Stimulated activated CD8-positive, alpha-beta memory T cell treated with anti-CD3 and anti-CD28 coated beads, Interleukin-12 subunit alpha, Interleukin-12 subunit beta, amount 100 ng/mL, for 24 hours (primary cell): ENCODE data around the gene FRMPD2.
"Not testable (repeated sequence)": the region's sequence is repeated elsewhere in the genome, so short reads cannot be mapped to it uniquely, and the experiment has no call there.

Experiments
- DNase-seq: peaks from one replicate; pipeline ENCODE4 v3.0.0-alpha.2; 2020; ENCODE audit errors: extremely low read depth

FRMPD2 gene

DNA sequence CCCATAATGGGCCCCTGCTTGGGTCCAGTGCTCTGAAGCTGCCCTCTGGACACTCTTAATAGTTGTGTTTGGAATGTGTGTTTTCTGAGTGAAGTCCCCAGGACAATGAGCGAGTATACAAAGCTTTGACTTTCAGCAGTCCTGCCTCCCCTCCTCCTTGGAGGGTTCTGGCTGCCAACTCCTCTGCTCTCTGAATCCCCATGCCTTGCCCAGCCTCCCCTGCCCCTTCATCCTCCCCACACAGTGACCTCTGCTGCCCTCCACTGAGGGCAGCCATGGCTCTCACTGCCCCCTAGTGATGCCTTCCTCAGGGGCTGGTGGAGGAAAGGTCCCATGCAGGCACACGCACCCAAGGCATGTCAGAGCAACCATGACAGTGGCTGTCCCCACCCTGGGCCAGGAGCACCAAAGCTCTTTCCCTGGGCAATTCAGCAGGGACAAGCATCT is 40.9 kb downstream of the FRMPD2 start:
- no peak for DNase-seq

DNA sequence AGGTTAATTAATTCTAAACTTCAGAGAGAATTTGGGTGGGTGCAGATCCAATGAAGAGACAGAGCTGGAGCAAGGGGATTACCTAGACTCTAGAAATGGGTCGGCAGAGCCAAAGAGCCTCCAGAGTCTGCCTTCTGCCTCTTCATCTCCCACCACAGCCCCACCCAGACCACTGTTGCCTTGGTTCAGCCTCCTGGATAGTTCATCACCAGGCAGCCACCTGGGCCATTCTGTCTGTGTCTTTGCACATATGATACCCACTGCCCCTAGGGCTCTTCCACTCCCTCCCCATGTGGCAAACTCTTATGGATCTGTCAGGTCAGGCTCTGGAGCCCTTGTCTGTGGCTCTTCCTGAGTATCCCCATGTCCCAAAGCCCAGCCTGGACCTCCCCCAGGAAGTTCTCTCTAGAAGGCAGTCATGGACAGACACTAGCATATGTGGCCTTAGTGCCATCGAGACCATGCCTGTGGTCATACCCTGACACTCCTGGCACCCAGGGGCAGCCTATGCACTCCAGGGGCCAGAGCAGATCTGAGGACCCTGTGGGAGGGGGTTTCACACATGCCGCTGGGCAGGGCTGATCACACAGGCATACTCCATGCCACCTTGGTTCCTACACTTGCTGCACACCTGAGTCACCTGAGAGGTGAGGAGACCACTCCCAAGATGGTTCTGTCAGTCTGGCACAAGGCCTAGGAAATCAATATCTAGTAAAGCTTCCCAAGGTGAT is 41.6 kb downstream of the FRMPD2 start:
- DNase-seq, result no peak

DNA sequence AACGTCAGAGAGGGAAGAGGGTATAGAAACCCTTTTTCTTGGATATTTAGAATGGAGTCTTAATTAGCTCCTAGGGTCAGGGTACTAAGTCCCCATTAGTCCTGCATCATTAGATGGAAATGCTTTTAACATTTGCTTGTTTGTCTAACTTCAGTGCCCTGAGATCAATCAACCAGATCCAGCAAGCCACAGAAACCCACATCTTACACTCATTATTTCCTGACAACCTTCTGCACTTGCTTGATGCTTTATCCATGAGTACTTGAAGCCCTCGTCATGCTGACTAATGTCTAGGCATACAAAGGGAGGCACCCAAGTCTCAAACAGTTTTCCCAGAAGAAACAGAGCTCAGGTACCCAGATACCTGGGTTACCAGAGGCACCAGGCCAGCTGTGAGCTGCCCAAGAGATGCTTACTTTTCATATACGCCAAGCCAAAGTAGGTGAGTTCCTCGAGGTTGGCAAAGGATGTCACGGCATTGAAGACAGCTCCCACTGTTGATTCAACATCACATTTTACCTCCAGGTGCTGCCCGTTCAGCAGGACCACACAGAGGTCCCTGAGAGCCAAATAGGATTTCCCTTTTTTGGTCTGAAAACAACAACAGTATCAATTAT is 42.7 kb downstream of the FRMPD2 start:
- no peak for DNase-seq

DNA sequence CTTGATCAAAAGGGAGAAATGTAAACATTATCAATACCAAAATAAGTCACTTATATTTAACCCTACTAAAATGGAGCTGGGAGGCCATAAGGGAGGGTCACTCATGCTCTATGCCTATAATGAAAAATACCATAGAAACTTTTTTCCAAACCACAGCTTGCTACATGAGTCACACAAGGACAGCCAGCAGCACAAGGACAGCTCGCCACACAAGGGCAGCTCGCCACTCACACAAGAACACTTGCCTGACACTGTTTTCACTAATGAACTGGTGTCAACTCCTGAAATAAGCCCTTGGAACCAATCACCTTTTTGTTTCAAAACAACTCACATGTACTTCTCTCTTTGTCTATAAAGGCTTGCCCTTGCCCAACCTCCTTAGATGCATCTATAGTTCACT is 43.3 kb downstream of the FRMPD2 start:
- no peak for DNase-seq

DNA sequence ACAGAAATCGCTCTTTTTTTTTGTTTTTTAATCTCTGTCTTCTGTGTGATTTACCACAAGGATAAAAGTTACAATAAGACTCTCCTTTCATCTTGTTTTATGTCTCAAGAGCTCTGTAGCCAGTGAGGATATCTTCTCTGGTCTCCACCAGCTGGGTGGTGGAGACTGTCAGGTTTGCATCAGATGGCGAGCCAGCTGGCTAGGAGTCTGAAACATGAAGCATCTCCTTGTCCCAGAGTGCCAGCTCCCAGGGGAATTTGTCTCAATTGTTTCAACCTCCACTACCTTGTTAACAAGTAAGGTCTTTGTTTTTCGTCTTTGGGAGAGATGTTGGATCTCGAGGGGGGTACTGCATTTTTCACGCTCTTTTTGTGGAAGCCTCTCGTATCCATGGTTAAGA is 47.3 kb downstream of the FRMPD2 start:
- no peak for DNase-seq

DNA sequence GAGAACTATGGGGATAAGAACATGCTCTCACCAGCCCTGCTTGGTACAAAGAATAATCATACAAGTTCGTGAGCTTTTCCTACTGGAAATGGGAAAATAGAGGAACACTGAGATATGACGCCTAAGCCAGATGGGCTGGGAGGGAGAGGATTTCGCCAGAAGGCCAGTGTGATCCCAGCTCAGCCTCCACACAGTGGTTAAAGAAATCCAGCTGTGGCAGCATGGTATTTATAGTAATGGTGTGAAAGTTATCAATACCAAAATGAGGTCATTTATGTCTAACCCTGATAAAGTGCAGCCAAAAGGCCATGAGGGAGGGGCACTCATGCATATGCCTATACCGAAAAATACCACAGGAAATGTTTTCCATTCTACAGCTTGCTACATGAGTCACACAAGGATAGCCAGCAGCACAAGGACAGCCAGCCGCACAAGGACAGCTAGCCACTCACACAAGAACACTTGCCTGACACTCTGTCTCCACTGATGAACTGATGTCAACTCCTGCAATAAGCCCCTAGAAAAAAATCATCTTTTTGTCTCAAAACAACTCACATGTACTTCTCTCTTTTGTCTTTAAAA is 49.4 kb downstream of the FRMPD2 start:
- DNase-seq, result no peak

DNA sequence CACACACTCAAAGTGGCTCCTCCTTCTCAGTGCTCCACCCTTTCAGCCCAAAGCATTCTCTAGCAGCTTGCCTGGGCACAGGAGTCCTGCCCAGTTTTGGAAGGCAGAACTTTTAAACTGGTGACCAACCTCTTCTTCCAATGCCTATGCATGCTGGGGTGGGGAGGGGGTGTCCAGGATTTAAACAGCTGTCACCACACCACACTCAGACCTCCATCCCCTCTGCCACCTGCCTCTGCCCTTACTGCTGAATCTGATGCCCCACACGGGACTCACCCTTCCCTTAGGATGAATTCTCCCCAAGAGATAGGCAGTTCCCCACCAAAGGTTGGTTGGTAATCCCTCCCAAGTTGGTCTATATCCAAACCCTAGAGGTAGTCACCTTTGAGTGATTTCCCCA is 50.2 kb downstream of the FRMPD2 start:
- no peak for DNase-seq

DNA sequence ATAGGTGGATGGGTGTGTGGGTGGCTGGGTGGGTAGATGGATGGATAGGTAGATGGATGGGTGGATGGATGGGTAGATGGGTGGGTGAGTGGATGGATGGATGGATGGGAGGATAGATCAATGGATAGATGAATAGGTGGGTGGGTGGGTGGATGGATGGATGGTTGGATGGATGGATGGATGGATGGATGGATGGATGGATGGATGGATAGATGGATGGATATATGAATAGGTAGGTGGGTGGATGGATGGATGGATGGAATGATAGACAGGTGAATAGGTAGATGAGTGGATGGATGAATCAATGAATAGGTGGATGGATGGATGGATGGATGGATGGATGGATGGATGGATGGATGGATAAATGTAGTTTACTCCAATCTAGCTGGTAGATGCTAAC is 52.7 kb downstream of the FRMPD2 start:
- no peak for DNase-seq

DNA sequence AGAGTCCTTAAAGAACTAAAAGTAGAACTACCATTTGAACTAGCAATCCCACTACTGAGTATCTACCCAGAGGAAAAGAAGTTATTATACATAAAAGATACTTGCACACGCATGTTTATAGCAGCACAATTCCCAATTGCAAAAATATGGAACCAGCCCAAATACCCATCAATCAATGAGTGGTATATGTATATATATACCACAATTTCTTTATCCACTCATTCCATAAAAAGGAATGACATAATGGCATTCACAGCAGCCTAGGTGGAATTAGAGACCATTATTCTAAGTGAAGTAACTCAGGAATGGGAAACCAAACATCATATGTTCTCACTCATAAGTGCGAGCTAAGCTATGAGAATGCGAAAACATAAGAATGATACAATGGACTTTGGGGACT is 53.5 kb downstream of the FRMPD2 start:
- DNase-seq, result not testable (repeated sequence)

DNA sequence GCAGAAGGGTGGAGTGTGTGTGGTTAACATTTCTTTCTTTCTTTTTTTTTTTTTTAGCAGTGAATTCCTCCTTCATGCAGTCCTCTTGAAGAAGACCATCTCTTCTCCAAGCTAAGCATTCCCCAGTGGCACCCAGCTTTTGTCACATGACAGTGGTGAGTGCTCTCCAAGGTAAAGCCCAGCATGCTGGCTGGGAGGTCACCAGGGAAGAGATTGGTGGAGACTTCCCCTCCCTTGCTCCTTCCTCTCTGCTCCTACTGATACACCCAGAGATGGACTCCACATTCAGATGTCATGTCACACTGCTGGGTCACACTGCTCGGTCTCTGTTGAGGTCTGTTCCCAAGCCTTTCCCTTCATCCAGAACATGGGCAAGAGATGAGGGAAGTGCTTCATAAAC is 55.3 kb downstream of the FRMPD2 start:
- no peak for DNase-seq

DNA sequence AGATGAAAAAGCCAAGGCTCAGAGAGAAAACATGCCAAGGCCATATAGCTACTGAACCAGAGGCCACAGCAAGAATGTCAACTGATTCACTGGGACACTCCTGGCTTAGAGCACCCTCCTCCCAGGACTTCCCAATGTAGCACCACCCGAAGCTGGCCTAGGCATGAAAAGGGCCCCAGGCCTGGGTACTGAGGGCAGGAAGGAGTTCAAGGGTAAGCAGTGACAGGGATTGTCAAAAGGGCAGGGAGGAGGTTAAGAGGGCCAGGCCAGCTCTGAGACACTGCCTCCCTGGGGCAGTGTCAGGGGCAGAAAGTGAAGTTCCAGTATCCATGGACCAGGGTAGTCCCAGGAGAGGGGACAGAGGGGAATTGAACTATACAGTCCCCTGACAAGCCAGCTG is 57.8 kb downstream of the FRMPD2 start:
- DNase-seq, result no peak

DNA sequence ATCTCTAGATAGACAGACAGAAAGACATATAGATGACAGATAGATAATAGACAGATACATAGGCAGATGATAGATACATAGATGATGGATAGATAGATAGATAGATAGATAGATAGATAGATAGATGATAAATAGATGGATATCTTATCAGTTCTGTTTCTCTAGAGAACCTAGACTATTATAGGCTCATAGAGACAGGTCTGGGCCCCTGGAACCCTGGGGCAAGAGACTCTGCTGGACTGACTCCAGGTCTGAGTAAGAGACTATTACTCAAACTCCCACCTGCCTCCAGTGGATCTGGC is 58.3 kb downstream of the FRMPD2 start:
- DNase-seq, result no peak

DNA sequence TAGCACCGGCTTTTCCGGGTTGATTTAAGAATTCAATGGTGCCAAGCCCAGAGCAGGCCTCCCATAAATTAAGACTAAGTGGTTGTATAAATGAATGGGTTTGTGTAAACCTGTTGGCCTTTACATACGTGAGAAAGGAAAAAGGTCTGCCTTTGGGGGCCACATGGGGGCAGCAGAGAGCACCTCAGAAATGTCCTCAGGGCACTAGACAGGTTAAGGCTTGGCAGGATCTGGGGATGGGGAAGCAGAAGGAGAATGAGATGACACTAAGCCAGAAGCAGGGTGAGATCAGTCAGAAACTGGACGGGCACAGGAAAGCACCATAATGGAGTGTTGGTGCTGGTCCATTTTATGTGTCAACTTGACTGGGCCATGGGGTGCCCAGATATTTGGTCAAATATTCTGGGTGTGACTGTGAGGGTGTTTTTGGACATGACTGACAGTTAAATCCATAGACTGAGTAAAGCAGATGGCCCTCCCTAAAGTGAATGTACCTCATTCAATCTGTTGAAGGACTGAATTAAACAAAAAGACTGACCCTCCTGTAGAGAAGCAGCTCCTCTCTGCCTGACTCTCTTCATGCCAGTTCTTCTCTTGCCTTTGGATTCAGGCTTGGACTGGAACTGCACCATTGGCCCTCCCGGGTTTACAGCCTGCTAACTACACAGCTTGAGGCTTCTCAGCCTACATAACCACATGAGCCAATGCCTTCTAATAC is 58.9 kb downstream of the FRMPD2 start:
- DNase-seq, result no peak

DNA sequence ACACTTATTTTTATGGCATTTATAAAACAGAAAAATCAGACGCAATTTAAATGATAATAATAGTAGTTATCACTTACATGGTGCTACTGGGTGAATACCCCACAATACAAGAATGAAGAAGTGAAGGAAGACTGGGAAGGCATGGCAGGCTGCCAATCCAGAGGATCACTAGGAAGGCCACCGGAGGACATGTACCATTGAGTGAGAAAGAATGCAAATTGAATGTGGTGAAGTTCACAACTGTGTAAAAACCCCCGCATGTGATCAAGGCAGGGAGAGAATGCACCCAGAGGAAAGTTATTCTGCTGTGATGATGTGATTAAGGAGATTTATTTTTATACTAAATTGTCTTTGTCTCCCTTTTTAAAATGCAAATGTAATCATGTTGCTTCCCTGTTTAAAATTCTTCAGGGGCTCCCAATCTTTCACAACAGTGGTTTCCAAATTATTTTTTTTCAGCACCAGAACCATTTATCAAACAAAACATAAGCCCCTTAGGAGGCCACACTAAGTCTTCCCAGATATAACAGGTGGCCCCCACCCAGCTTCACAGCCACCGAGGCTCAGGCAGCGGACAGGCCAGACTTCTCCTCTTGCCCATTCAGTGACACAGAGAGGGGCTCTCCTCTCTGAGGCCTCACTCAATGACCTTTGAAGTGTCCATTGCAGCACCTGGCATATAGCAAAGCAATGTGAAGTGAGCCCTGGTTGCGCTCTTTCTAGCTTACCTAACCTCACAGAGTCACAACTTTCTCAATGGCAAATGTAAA is 59.6 kb downstream of the FRMPD2 start:
- no peak for DNase-seq

DNA sequence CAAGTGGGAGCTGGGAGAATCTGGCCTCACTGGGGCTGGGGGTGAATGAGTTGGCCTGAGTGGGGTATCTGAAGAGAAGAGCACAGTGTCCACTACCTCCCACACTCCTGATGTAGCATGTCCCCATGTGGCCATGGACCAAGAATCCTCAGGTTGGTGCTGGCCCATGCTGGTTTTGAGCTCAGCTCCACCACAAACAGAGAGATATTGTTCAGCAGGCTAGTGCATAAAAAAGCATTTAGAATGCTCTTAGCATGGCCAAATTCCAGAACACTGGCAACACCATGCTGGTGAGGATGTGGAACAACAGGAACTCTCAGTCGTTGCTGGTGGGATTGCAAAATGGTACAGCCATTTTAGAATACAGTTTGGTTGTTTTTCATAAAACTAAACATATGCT is 61.4 kb downstream of the FRMPD2 start:
- no peak for DNase-seq

DNA sequence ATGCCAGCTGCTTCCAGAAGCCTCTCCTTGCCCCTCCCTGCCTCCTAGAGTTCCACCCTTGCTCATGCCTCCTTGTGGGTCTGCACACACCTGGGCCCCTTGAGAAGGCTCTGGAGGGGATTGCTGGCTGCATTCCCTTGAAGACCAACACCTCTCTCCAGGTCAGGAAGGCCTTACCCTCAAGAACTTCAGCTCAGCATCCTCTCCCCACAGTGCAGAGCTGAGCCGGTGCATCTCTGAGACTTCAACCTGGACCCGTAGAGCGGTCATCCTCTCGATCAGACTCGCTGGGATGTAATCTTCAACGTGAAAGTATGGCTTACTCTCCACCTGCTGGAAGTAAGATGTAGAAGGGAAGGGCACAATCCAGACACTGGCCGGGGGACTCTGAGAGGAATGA is 62.7 kb downstream of the FRMPD2 start:
- no peak for DNase-seq

DNA sequence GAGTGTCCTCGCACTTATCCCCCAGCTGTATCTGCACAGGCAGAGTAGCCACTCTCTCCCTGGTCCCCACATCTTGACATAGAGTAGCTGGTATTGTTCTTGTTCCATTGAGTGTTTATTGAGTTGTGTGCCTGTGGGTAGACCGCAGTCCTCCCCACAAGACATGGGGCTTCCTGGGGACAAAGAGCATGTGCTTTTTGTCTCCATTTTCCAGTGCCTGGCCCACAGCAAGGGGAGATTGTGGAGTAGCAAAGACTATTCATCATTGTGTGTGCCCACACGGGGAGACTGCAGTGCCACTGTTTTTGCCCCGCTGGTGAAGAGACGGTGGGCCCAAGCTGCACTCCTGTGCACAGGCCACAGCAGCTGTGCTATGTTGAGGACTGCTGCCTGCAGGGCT is 63.5 kb downstream of the FRMPD2 start:
- no peak for DNase-seq

DNA sequence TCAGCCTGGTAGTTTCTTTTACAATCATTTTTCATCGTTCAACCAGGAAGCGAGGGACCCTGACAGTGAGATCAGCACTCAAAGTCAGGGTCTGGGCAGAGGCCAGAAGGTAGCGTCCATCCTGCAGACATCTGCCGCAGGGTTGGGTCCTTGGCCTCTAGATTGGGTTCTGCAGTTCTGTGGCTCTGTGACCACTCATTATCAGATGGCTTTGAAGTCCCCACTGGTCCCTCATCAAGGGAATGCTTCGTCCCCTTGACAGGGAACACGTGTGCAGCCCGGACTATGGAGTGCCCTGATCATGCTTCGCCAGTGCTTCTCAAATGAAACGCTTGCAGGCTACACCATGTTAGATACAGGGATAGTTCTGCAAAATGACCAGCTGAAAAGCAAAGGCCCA is 64.1 kb downstream of the FRMPD2 start:
- DNase-seq, result no peak

DNA sequence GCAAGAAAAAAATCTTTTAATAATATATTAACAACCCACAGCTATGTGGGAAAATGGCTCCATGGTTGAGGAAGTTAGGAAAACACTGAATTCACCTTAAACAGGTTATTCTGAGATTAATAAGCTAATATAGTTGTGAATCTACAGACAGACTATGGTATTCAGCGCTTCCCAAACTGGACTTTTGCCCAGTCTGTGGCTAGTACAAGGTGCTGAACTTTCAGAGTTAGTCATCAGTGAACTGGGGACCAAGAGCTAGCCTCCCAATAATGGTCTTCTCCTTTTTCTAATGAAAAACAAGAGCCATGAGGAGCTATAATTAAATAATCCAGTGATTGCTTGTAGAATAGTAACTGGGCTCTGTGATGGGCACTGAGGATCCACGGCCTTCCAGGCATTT is 65.3 kb downstream of the FRMPD2 start:
- DNase-seq, result no peak

DNA sequence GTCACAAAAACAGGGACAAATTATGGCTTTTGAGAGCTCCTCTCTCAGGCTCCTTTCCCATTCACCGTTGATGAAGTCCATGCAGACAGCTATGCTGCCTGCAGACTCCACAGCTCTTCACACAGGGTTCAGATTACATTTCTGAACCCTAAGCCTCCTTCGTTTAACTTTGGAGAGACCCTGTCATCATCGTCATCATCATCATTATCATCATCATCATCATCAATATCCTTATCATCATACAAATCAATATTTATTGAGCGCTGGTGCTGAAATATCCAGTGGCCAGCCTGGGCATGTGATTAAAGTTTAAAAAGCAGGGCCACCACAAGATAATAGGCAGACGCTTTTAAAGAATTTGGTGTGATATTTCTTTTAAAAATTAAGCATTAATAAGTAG is 66.6 kb downstream of the FRMPD2 start:
- DNase-seq, result no peak

DNA sequence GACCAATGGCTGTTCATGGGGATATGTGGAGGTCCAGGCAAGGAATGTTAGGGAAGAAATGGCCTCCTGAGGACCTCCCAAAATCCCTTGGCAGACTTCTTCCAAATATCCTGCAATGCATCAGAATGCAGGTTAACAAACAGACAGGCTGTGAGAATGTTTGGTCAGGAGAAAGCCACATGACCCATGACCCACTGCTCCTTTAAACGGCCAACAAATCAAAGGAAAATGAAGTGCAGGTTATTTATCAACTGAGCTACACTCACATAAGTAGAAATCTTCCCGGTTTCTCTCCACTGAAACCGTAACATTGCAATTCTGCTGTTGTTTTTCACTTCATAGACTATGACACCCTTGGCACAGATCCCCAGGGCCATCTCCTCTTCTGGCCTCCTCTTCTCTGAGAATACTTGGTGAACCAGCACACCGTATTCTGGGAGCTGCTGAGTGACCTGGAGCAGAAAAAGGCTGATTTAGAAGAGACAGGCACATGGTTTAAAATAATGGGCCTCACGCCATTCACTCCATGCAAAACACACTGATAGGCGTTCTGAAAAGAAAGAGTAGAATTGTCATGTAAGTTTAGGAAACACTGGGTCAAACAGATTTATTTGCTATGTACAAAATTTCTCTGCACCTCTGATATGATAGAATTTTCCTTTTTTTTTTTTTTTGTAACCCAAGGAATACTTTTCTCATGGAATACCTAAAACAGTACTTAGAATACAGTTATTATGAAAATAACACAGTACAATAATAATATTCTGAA is 67.8 kb downstream of the FRMPD2 start:
- no peak for DNase-seq
